Subcutaneous adipose tissue (tissue), 4 donors: Measurements from ENCODE around the gene TTC24. TPM values are rescaled to one million over a fixed set of nuclear protein-coding genes. Genes with fewer than 3 reads are reported as not detected.

ENCODE experiments used
- total RNA-seq, 4 donors: library from RNA; depleted of rRNA; stranded (reverse); fragments of >200 nt; gene quantifications; one replicate each; pipeline ENCODE4 v1.1.0, GENCODE V29; 2016
- TF ChIP-seq, protein P1 (sequence below): fragments of 450-650 bp; IDR thresholded peaks from one replicate; pipeline ENCODE4 v1.5.1; 2016; ENCODE audit warnings: low read depth, mild to moderate bottlenecking, control low read depth, antibody characterized with exemption, moderate library complexity

The TTC24 gene
- total RNA-seq, 4 donors from 2014 or later = not detected

DNA sequence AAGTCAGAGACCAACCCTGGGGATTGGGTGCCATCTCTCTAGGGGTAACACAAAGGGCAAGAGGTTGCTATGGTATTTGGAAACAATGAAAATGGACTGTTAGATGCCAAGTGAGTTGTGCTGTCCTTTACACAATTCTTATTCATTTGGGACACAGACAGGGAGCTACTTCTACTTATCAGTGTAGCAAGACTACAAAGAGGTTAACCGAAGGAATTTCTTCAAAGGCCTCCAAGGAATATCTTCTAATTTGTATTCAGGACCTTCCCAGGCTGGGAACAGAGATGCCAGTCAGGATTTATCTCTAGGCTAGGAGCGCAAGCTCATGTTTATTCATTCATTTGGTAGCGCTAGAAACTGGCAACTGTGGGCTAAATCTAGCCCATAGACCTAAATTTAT is 14.7 kb downstream of the TTC24 start:
- TF ChIP-seq, protein P1, sequence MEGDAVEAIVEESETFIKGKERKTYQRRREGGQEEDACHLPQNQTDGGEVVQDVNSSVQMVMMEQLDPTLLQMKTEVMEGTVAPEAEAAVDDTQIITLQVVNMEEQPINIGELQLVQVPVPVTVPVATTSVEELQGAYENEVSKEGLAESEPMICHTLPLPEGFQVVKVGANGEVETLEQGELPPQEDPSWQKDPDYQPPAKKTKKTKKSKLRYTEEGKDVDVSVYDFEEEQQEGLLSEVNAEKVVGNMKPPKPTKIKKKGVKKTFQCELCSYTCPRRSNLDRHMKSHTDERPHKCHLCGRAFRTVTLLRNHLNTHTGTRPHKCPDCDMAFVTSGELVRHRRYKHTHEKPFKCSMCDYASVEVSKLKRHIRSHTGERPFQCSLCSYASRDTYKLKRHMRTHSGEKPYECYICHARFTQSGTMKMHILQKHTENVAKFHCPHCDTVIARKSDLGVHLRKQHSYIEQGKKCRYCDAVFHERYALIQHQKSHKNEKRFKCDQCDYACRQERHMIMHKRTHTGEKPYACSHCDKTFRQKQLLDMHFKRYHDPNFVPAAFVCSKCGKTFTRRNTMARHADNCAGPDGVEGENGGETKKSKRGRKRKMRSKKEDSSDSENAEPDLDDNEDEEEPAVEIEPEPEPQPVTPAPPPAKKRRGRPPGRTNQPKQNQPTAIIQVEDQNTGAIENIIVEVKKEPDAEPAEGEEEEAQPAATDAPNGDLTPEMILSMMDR = no peak

DNA sequence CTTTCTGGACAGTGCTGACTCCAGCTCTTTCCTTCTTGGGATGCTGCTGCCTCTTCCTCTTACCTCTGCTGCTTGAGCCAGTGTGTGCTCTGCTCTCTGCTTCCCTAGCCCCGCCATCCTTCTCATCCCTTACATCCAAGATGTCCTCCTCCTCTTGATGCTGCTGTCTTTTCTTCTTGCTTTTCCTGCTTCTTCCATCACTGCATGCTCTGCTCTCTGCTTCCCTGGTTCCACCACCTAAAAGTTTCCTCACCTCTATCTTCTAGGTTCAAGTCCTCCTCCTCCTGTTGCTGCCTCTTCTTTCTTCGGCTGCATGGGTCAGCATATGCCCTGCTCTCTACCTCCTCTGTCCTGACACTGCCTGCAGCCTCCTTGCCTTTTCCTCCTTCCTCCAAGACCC is 15.5 kb downstream of the TTC24 start:
- TF ChIP-seq, protein P1 = no peak

DNA sequence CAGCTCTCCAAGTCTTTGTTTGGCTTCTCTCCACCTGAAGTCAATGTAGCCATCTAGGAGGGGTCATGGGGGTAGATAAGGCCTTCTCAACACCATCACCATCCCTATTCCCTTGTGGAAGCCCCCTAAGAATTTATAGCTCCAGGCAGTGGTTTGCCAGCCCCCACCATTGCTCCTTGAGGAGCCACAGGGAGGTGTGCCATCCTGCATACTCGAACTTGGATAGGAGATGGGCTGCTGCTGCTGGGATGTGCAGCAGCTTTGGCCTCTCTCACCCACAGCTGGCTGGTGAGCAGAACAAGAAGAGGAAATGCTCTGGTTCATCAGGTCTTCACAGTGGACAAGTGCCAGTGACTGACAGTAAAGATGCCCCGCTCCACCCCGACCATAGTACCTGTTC is 16.9 kb downstream of the TTC24 start:
- TF ChIP-seq, protein P1 = no peak

DNA sequence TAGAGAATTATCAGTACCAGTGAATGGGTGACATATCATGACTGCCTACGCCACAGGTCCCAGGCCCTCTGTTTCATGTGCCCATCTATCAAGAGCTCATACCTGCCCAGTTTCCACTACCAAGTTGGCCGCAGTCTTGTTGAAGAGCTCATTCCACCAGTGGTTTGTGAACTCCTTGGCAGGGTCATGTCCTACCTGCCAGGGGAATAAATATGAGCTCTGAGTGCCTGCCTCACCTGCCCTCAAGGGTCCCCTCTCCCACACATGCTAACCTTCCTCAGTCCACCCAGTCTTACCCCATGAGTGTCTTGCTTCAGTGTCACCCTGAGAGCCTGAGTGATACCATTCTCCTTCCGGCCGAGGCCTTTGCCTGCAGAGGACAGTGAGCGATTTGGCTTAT is 18.6 kb downstream of the TTC24 start:
- TF ChIP-seq, protein P1 = no peak

DNA sequence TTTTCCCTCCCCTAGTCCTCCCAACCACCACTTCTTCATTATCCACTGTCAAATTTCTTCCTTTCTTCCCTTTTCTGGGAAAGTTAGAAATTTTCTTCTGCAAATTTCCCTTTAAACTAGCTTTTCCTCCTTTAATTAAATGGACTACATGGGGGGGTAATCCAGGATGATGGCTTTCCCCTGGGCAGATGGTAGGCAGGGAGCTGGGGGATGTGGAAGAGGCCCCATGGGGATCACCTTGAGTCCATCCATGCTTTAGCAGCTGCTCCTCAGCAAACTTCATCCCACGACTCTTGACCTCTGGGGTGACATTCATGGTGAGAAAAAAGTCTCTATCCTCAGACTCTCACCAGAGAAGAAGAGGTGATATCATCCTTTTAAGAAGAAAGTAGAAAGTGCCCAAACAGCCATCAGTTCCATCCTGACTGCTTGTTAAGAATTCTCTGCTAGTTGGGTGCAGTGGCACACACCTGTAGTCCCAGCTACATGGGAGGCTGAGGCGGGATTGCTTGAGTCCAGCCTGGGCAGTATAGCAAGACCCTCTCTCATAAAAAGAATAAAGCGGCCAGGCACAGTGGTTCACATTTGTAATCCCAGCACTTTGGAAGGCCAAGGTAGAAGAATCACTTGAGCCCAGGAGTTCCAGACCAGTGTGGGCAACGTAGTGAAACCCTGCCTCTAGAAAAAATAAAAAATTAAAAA is 19.4 kb downstream of the TTC24 start:
- TF ChIP-seq, protein P1 = no peak

DNA sequence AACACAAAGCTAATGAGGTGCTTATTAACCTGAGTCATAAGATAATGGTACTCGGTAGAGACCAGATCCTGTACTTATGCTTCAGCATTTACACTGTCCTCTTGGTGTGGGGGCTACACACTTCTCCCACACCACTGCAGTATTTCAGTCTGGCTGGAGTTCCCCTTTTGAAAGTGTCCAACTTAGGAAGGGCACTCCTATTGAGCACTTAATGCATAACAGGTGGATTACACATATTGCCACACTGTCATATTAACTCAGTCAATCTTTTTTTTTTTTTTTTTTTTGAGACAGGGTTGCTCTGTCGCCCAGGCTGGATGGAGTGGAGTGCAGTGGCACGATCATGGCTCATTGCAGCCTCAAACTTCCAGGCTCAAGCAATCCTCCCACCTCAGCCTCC is 20.3 kb downstream of the TTC24 start:
- TF ChIP-seq, protein P1 = no peak

DNA sequence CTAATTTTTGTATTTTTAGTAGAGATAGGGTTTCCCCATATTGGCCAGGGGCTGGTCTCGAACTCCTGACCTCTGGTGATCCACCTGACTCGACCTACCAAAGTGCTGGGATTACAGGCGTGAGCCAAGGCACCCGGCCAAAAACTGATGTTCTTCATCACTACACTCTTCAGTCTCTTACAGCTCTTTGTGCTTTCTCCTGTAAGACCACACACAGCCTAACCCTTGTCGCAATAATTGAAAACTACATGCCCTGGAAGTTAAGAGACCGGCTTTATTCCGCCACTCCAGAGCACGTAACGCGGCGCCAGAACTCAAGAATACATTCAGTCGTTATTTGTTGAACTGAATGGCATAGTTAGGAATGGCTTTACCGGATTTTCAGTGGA is 21.2 kb downstream of the TTC24 start:
- TF ChIP-seq, protein P1 = no peak
